ENCODE data around the gene NDUFA7.

The NDUFA7 gene

DNA sequence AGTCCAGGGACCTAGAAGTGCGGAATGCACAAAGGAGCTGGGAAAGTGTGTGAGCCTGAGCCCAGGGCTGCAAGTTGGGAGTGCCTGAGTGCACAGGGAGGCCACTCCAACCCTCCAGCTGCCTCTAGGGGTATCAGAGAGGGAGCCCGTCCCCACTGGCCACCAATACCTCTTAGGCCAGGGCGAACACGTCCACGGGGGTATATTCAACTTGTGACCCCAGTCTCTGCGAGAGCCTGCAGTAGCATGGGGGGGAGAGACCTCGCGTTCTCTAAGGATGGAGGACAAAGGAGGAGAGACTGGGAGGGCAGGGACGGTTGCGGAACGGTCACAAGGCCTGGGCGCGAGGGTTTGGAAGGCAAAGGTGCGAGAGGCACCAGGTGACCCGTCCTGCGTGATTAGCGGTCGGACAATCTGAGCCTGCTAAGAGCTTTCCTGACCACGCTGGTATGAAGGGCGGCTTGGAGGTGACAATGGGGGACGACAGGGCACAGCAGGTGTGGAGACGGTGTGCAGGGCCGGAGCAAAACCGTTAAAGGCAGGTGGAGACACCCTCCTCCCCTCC is 13.7 kb downstream of the NDUFA7 start:
- Histone ChIP-seq H3K9me2 (replicated peaks; ENCODE audit: control insufficient read depth, low read length) (no peaks in the 10 kb centered on the region), H3K4me2 (ENCODE audit: low read length) (peak overlapping the region; percentile 93), H3K36me3 (ENCODE audit: control insufficient read depth, low read length) (peaks cover 44% of the 10 kb centered on the region), H3K27ac (ENCODE audit: low read depth, low read length) (peak overlapping the region; percentile 57), H3K4me1 (ENCODE audit: control insufficient read depth, low read length) (peaks cover 26% of the 10 kb centered on the region), H4K20me1 (ENCODE audit: control insufficient read depth, insufficient read depth, low read depth, low read length) (0 out of 2 replicates have a peak, but pooled peaks cover 5% of the 10 kb centered on the region), H3K79me2 (ENCODE audit: control insufficient read depth, low read length) (peaks cover 35% of the 10 kb centered on the region), H3K27me3 (ENCODE audit: control insufficient read depth, low read length) (no peaks in the 10 kb centered on the region), H3K4me3 (ENCODE audit: low read length) (peak overlapping the region; percentile 87), H3F3A (ENCODE audit: control insufficient read depth, insufficient read depth) (no peaks in the 10 kb centered on the region), H3K9me3 (ENCODE audit: control insufficient read depth, insufficient read depth, low read length) (no peaks in the 10 kb centered on the region)
- TF ChIP-seq EZH2phosphoT487 (IDR thresholded peaks at IDR 0.05; ENCODE audit: borderline replicate concordance, low read length), result no peak
- TF ChIP-seq, protein P1, sequence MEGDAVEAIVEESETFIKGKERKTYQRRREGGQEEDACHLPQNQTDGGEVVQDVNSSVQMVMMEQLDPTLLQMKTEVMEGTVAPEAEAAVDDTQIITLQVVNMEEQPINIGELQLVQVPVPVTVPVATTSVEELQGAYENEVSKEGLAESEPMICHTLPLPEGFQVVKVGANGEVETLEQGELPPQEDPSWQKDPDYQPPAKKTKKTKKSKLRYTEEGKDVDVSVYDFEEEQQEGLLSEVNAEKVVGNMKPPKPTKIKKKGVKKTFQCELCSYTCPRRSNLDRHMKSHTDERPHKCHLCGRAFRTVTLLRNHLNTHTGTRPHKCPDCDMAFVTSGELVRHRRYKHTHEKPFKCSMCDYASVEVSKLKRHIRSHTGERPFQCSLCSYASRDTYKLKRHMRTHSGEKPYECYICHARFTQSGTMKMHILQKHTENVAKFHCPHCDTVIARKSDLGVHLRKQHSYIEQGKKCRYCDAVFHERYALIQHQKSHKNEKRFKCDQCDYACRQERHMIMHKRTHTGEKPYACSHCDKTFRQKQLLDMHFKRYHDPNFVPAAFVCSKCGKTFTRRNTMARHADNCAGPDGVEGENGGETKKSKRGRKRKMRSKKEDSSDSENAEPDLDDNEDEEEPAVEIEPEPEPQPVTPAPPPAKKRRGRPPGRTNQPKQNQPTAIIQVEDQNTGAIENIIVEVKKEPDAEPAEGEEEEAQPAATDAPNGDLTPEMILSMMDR (IDR thresholded peaks at IDR 0.05; ENCODE audit: low read depth, low read length, poor library complexity, severe bottlenecking), result no peak

DNA sequence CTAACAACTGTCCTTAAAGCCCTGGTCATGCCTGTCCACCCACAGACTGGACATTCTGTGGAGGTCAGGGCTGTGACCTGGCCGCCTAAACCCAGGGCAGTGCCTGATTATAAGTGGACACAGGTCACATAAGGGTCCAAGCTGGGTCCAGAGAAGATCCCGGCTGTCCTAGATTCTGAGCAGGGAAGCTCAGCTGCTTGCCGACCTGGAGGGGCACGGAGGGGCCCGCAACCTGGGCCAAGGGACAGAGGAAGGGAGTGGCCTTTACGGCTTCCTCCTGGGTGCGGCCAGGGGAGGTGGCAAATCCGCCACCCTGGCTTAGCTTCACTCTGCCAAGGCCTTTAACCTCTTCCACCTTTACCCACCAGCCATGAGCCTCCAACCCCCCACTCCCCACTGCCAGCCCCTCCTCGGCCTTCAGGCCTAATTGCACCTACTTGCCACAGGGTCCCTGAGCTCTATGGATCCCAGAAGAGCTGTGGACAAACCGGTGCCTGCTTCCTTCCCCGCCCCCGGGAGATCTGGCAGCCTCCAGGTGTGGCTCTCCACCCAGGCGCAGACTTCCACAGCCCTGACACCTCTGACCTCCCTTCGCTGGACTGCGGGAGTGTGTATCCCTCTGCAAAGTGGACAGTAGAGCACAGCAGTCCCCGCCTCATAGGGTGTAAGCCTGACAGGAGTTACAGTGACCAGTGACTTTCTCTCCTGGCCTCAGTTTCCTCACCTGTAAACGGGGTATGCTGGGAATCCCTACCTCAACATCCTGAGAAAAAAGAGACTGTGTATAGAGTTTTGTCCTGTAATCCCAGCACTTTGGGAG is 14.7 kb downstream of the NDUFA7 start:
- Histone ChIP-seq H3K9me2 (replicated peaks; ENCODE audit: control insufficient read depth, low read length) (no peaks in the 10 kb centered on the region), H3K27me3 (ENCODE audit: control insufficient read depth, low read length) (no peaks in the 10 kb centered on the region), H3K27ac (ENCODE audit: low read depth, low read length) (no peak overlapping the region), H3K4me3 (ENCODE audit: low read length) (peak overlapping the region; percentile 87), H3K79me2 (ENCODE audit: control insufficient read depth, low read length) (peaks cover 35% of the 10 kb centered on the region), H3F3A (ENCODE audit: control insufficient read depth, insufficient read depth) (no peaks in the 10 kb centered on the region), H3K9me3 (ENCODE audit: control insufficient read depth, insufficient read depth, low read length) (no peaks in the 10 kb centered on the region), H3K4me2 (ENCODE audit: low read length) (peak overlapping the region; percentile 93), H4K20me1 (ENCODE audit: control insufficient read depth, insufficient read depth, low read depth, low read length) (0 out of 2 replicates have a peak, but pooled peaks cover 5% of the 10 kb centered on the region), H3K36me3 (ENCODE audit: control insufficient read depth, low read length) (peaks cover 45% of the 10 kb centered on the region), H3K4me1 (ENCODE audit: control insufficient read depth, low read length) (peaks cover 26% of the 10 kb centered on the region)
- no peak for TF ChIP-seq EZH2phosphoT487 (IDR thresholded peaks at IDR 0.05; ENCODE audit: borderline replicate concordance, low read length)
- TF ChIP-seq, protein P1 (IDR thresholded peaks at IDR 0.05; ENCODE audit: low read depth, low read length, poor library complexity, severe bottlenecking), result no peak

DNA sequence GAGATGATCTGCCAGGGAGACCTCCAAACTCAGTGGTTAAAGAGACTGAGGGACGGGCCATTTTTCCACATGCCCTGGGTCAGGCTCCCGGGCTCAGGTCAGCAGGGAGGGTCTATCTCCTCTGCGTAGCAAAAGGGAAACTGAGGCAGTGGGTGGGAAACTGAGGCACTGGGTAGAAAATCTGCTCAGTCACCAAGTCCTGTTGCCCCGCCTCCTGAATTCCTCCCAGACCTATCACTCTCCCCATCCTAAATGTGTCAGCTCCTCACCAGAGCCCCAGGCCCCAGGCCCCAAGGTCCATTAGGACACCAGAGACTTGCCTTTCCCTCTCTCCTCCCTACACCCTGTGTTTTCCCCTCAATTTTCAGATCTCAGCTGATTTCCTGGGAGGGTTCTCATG is 15.4 kb downstream of the NDUFA7 start:
- no peak overlapping the region for H3K27ac ChIP-seq (ENCODE audit: low read depth, low read length)
- no peaks in the 10 kb centered on the region for H3K9me3 ChIP-seq (ENCODE audit: control insufficient read depth, insufficient read depth, low read length)
- H3F3A ChIP-seq (ENCODE audit: control insufficient read depth, insufficient read depth), result no peaks in the 10 kb centered on the region
- no peaks in the 10 kb centered on the region for H3K9me2 ChIP-seq (replicated peaks; ENCODE audit: control insufficient read depth, low read length)
- no peaks in the 10 kb centered on the region for H3K27me3 ChIP-seq (ENCODE audit: control insufficient read depth, low read length)
- peaks cover 35% of the 10 kb centered on the region for H3K79me2 ChIP-seq (ENCODE audit: control insufficient read depth, low read length)
- H3K4me2 ChIP-seq (ENCODE audit: low read length), result no peak overlapping the region
- TF ChIP-seq EZH2phosphoT487 (IDR thresholded peaks at IDR 0.05; ENCODE audit: borderline replicate concordance, low read length), result no peak
- TF ChIP-seq, protein P1 (IDR thresholded peaks at IDR 0.05; ENCODE audit: low read depth, low read length, poor library complexity, severe bottlenecking), result no peak
- H3K4me3 ChIP-seq (ENCODE audit: low read length), result no peak overlapping the region
- H3K4me1 ChIP-seq (ENCODE audit: control insufficient read depth, low read length), result peaks cover 26% of the 10 kb centered on the region
- peaks cover 39% of the 10 kb centered on the region for H3K36me3 ChIP-seq (ENCODE audit: control insufficient read depth, low read length)
- H4K20me1 ChIP-seq (ENCODE audit: control insufficient read depth, insufficient read depth, low read depth, low read length), result 0 out of 2 replicates have a peak, but pooled peaks cover 5% of the 10 kb centered on the region

All from DOHH2 (cell line).